Measurements from ENCODE around the gene CDH4. TPM values are rescaled to one million over a fixed set of nuclear protein-coding genes. Genes with fewer than 3 reads are reported as not detected.

Gene CDH4
- total and polyA plus RNA-seq, 11 donors: 0.04 to 0.54 (median 0.08) TPM; not detected in 1

DNA sequence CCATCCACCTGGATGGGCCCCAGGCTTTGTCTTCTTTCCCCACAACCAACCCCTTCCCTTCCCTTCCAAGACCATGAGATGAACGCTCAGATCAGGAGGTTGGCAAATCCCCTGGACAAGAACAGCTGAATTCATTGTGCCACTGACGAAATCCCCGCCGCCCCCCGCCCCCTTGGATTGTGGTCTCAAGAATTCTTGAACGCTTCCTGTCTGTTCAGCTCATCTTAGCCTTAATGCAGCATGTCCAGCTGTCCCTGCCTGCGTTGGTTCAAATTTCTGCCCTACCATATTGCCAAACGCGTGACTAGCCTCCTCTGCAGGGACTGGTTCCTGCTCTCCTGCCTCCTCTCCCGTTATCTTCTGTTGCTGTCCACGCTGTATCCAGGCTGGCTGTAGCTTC, 133.2 kb downstream of the CDH4 start:
- no peaks in the 10 kb centered on the region for H3K36me3 ChIP-seq
- no peak overlapping the region for H3K4me3 ChIP-seq
- peaks cover 0 to 26% (median 0%) of the 10 kb centered on the region in 9 donors for H3K27me3 ChIP-seq
- TF ChIP-seq POLR2A (IDR thresholded peaks at IDR 0.05) (no peak), CTCF (IDR thresholded peaks at IDR 0.05) (no peak)
- H3K4me1 ChIP-seq: no peaks in the 10 kb centered on the region
- intact Hi-C loops (cut with DNase I): no loop called here
- DNase-seq (no peak), ATAC-seq (no peak)
- H3K27ac ChIP-seq: no peak overlapping the region
- WGBS, 4 donors: 63 to 90% (median 85%) methylated on average over 11 of the region's 11 CpGs
- peaks cover 0 to 18% (median 7%) of the 10 kb centered on the region in 12 donors for H3K9me3 ChIP-seq

GRCh38 chr20:61385731-61386130, 133.7 kb downstream of the CDH4 start:
- 76 to 82% (median 80%) methylated on average over 7 to 10 of the region's 10 CpGs for WGBS, 4 donors

GRCh38 chr20:61387204-61387953, 135.3 kb downstream of the CDH4 start:
- intact Hi-C loops (cut with DNase I): no loop called here
- no peak for DNase-seq
- peaks cover 0 to 40% (median 0%) of the 10 kb centered on the region in 9 donors for H3K27me3 ChIP-seq
- TF ChIP-seq CTCF (IDR thresholded peaks at IDR 0.05): no peak
- no peak for TF ChIP-seq POLR2A (IDR thresholded peaks at IDR 0.05)
- H3K4me3 ChIP-seq: no peak overlapping the region
- H3K4me1 ChIP-seq: no peaks in the 10 kb centered on the region
- peaks cover 0 to 12% (median 2%) of the 10 kb centered on the region in 12 donors for H3K9me3 ChIP-seq
- no peaks in the 10 kb centered on the region for H3K36me3 ChIP-seq
- H3K27ac ChIP-seq: no peak overlapping the region
- 21 to 28% (median 25%) methylated on average over 13 of the region's 13 CpGs for WGBS, 4 donors
- ATAC-seq: no peak

More at GRCh38 chr20:61385731-61386130, 133.7 kb downstream of the CDH4 start:
- Histone ChIP-seq H3K27ac (no peak overlapping the region), H3K4me3 (no peak overlapping the region), H3K36me3 (no peaks in the 10 kb centered on the region), H3K4me1 (no peaks in the 10 kb centered on the region), H3K9me3 (peaks cover 0 to 18% (median 7%) of the 10 kb centered on the region in 12 donors), H3K27me3 (peaks cover 0 to 27% (median 0%) of the 10 kb centered on the region in 9 donors)
- intact Hi-C loops (cut with DNase I): no loop called here
- ATAC-seq (no peak), DNase-seq (no peak)
- TF ChIP-seq CTCF (IDR thresholded peaks at IDR 0.05): no peak
- no peak for TF ChIP-seq POLR2A (IDR thresholded peaks at IDR 0.05)

- ATAC-seq: no peak
- no peak overlapping the region for H3K27ac ChIP-seq
- no peak overlapping the region for H3K4me3 ChIP-seq
- H3K4me1 ChIP-seq: no peaks in the 10 kb centered on the region
- no peak for TF ChIP-seq POLR2A (IDR thresholded peaks at IDR 0.05)
- TF ChIP-seq CTCF (IDR thresholded peaks at IDR 0.05): no peak
- H3K27me3 ChIP-seq: peaks cover 0 to 40% (median 0%) of the 10 kb centered on the region in 9 donors
- no peak for DNase-seq
- intact Hi-C loops (cut with DNase I): no loop called here
- H3K9me3 ChIP-seq: peaks cover 0 to 8% (median 0%) of the 10 kb centered on the region in 12 donors
- H3K36me3 ChIP-seq: no peaks in the 10 kb centered on the region
- 54 to 62% (median 60%) methylated on average over 6 to 7 of the region's 7 CpGs for WGBS, 4 donors
These were observed 135.9 kb downstream of the CDH4 start for GRCh38 chr20:61387954-61388348.
